Breast epithelium (tissue), 3 donors: Measurements from ENCODE around the gene CDC42EP4.

Experiments
- CTCF ChIP-seq, 3 donors: fragments of 450-650 bp; IDR thresholded peaks; one replicate each; pipeline ENCODE4 v1.5.1; 2016 to 2017; ENCODE audit warnings: antibody characterized with exemption in 3 of 3, mild to moderate bottlenecking in 3 of 3, moderate library complexity in 3 of 3
- POLR2A ChIP-seq: fragments of 450-650 bp; IDR thresholded peaks from one replicate; pipeline ENCODE4 v1.6.1; 2016; ENCODE audit warnings: antibody characterized with exemption, mild to moderate bottlenecking, moderate library complexity

- TF ChIP-seq POLR2A (no peak), CTCF (IDR thresholded peaks at IDR 0.05) (peak; percentile 33 to 58 (median 56))
Measured at GRCh38 chr17:73340093-73340596, 28.3 kb upstream of the CDC42EP4 start.
